ENCODE data around the gene SMIM45.

DNA sequence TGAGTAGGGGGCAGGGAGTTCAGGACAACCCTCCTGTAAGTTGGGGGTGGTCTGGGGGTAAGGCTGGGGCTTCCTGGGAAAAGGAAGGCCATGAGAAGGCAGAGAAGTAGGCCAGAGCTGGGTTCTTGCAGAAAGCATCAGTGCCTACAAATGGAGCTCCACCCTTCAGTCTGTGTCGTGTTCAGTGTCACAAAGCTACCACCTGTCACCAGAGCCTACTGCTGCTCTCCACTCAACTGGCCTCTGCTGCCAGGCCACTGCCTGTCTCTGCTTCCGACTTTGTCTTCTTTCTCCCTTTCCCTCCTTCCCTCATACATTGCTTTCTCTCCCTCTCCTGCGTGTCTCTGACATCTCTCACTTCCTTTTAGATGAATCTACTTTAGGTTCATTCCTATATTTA is 43.3 kb downstream of the SMIM45 start:
- TF ChIP-seq, protein P1, sequence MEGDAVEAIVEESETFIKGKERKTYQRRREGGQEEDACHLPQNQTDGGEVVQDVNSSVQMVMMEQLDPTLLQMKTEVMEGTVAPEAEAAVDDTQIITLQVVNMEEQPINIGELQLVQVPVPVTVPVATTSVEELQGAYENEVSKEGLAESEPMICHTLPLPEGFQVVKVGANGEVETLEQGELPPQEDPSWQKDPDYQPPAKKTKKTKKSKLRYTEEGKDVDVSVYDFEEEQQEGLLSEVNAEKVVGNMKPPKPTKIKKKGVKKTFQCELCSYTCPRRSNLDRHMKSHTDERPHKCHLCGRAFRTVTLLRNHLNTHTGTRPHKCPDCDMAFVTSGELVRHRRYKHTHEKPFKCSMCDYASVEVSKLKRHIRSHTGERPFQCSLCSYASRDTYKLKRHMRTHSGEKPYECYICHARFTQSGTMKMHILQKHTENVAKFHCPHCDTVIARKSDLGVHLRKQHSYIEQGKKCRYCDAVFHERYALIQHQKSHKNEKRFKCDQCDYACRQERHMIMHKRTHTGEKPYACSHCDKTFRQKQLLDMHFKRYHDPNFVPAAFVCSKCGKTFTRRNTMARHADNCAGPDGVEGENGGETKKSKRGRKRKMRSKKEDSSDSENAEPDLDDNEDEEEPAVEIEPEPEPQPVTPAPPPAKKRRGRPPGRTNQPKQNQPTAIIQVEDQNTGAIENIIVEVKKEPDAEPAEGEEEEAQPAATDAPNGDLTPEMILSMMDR (IDR thresholded peaks at IDR 0.05), result no peak
- TF ChIP-seq POLR2A (IDR thresholded peaks at IDR 0.05), result no peak
